ENCODE measurements around the gene UNC50.

The UNC50 gene

GRCh38 chr2:98643496-98644100 lies 35.2 kb downstream of the UNC50 start:
- H3K27me3 ChIP-seq (ENCODE audit: control insufficient read depth in 1 of 2, insufficient read depth in 2 of 2, low read length in 2 of 2): no peaks in the 10 kb centered on the region
- H3K36me3 ChIP-seq (ENCODE audit: control insufficient read depth in 1 of 2, insufficient read depth in 2 of 2, low read length in 2 of 2): peaks cover 41 to 71% of the 10 kb centered on the region in 2 donors
- H3K4me3 ChIP-seq (ENCODE audit: low read depth in 1 of 2, low read length in 2 of 2): no peak overlapping the region
- no peak overlapping the region for H3K27ac ChIP-seq (ENCODE audit: low read depth, low read length)
- no peaks in the 10 kb centered on the region for H3K9me3 ChIP-seq (ENCODE audit: control insufficient read depth in 1 of 2, low read length in 2 of 2)
- H3K4me1 ChIP-seq (ENCODE audit: control insufficient read depth in 1 of 2, insufficient read depth in 2 of 2, low read length in 2 of 2): no peaks in the 10 kb centered on the region
- no peak overlapping the region for H3K9ac ChIP-seq (ENCODE audit: low read depth in 1 of 2, low read length in 2 of 2)

DNA sequence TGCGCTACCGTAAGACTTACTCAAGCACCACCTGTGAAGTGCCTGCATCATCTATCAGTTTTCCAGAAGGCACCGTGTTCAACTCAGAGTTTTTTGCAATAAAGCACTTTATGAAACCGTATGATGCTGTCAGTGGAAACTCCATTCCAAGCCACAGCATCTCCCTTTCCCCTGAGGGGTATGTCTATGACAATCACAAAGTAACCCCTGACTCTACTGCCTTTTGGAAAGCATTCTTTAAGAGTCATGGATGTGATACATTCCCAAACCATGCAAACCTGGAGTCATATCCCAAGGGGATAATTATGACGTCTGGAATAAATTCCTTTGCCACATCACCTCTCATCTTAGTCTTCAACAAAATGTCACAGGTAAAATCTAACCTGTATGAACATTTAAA lies 39.2 kb downstream of the UNC50 start:
- H3K9ac ChIP-seq (ENCODE audit: low read depth in 1 of 2, low read length in 2 of 2): no peak overlapping the region
- peaks cover 0 to 6% of the 10 kb centered on the region in 2 donors for H3K4me1 ChIP-seq (ENCODE audit: control insufficient read depth in 1 of 2, insufficient read depth in 2 of 2, low read length in 2 of 2)
- no peaks in the 10 kb centered on the region for H3K9me3 ChIP-seq (ENCODE audit: control insufficient read depth in 1 of 2, low read length in 2 of 2)
- peaks cover 27 to 52% of the 10 kb centered on the region in 2 donors for H3K36me3 ChIP-seq (ENCODE audit: control insufficient read depth in 1 of 2, insufficient read depth in 2 of 2, low read length in 2 of 2)
- no peak overlapping the region for H3K4me3 ChIP-seq (ENCODE audit: low read depth in 1 of 2, low read length in 2 of 2)
- no peak overlapping the region for H3K27ac ChIP-seq (ENCODE audit: low read depth, low read length)
- H3K27me3 ChIP-seq (ENCODE audit: control insufficient read depth in 1 of 2, insufficient read depth in 2 of 2, low read length in 2 of 2): no peaks in the 10 kb centered on the region

- H3K4me1 ChIP-seq (ENCODE audit: control insufficient read depth in 1 of 2, insufficient read depth in 2 of 2, low read length in 2 of 2): peaks cover 0 to 6% of the 10 kb centered on the region in 2 donors
- no peaks in the 10 kb centered on the region for H3K9me3 ChIP-seq (ENCODE audit: control insufficient read depth in 1 of 2, low read length in 2 of 2)
- H3K36me3 ChIP-seq (ENCODE audit: control insufficient read depth in 1 of 2, insufficient read depth in 2 of 2, low read length in 2 of 2): peaks cover 19 to 45% of the 10 kb centered on the region in 2 donors
- H3K27ac ChIP-seq (ENCODE audit: low read depth, low read length): no peak overlapping the region
- no peaks in the 10 kb centered on the region for H3K27me3 ChIP-seq (ENCODE audit: control insufficient read depth in 1 of 2, insufficient read depth in 2 of 2, low read length in 2 of 2)
- no peak overlapping the region for H3K4me3 ChIP-seq (ENCODE audit: low read depth in 1 of 2, low read length in 2 of 2)
- H3K9ac ChIP-seq (ENCODE audit: low read depth in 1 of 2, low read length in 2 of 2): no peak overlapping the region
Measured at GRCh38 chr2:98648451-98648850, 40.1 kb downstream of the UNC50 start.

- Histone ChIP-seq H3K27ac (ENCODE audit: low read depth, low read length) (no peak overlapping the region), H3K27me3 (ENCODE audit: control insufficient read depth in 1 of 2, insufficient read depth in 2 of 2, low read length in 2 of 2) (no peaks in the 10 kb centered on the region), H3K4me1 (ENCODE audit: control insufficient read depth in 1 of 2, insufficient read depth in 2 of 2, low read length in 2 of 2) (peaks cover 0 to 6% of the 10 kb centered on the region in 2 donors), H3K4me3 (ENCODE audit: low read depth in 1 of 2, low read length in 2 of 2) (no peak overlapping the region), H3K36me3 (ENCODE audit: control insufficient read depth in 1 of 2, insufficient read depth in 2 of 2, low read length in 2 of 2) (peaks cover 13 to 42% of the 10 kb centered on the region in 2 donors), H3K9me3 (ENCODE audit: control insufficient read depth in 1 of 2, low read length in 2 of 2) (no peaks in the 10 kb centered on the region), H3K9ac (ENCODE audit: low read depth in 1 of 2, low read length in 2 of 2) (no peak overlapping the region)
Measured at GRCh38 chr2:98649135-98649991, 41.0 kb downstream of the UNC50 start.

DNA sequence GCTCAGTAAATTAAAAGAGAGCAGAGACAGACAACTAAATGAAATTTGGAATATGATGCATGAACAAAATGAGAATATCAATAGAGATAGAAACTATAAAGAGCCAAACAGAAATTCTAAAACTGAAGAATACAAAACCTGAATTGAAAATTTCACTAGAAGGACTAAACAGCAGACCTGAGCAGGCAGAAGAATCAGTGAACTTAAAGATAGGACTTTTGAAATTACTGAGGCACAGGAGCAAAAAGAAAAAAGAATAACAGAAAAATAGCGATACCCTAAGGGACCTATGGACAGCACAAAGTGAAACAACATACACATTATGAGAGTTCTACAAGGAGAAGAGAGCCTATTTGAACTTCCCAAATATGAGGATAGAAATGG lies 41.6 kb downstream of the UNC50 start:
- Histone ChIP-seq H3K4me3 (ENCODE audit: low read depth in 1 of 2, low read length in 2 of 2) (no peak overlapping the region), H3K9me3 (ENCODE audit: control insufficient read depth in 1 of 2, low read length in 2 of 2) (no peaks in the 10 kb centered on the region), H3K27ac (ENCODE audit: low read depth, low read length) (no peak overlapping the region), H3K27me3 (ENCODE audit: control insufficient read depth in 1 of 2, insufficient read depth in 2 of 2, low read length in 2 of 2) (no peaks in the 10 kb centered on the region), H3K9ac (ENCODE audit: low read depth in 1 of 2, low read length in 2 of 2) (no peak overlapping the region), H3K36me3 (ENCODE audit: control insufficient read depth in 1 of 2, insufficient read depth in 2 of 2, low read length in 2 of 2) (peaks cover 13 to 42% of the 10 kb centered on the region in 2 donors), H3K4me1 (ENCODE audit: control insufficient read depth in 1 of 2, insufficient read depth in 2 of 2, low read length in 2 of 2) (peaks cover 0 to 6% of the 10 kb centered on the region in 2 donors)

DNA sequence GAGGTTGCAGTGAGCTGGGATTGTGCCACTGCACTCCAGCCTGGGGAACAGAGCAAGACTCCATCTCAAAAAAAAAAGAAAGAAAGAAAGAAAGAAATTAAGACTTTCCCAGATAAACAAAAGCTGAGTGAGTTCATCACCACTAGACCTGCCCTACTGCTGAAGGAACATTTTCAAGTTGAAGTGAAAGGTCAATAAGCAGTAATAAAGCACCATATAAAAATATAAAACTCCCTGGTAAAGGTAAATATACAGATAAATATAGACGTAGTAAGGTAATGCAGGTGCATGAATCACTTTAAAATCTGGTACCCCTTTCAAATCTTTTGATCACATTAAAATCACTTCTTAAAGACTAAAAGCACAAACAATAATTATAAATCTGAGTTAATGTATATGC lies 42.6 kb downstream of the UNC50 start:
- no peak overlapping the region for H3K27ac ChIP-seq (ENCODE audit: low read depth, low read length)
- no peak overlapping the region for H3K4me3 ChIP-seq (ENCODE audit: low read depth in 1 of 2, low read length in 2 of 2)
- peaks cover 10 to 42% of the 10 kb centered on the region in 2 donors for H3K36me3 ChIP-seq (ENCODE audit: control insufficient read depth in 1 of 2, insufficient read depth in 2 of 2, low read length in 2 of 2)
- no peaks in the 10 kb centered on the region for H3K27me3 ChIP-seq (ENCODE audit: control insufficient read depth in 1 of 2, insufficient read depth in 2 of 2, low read length in 2 of 2)
- no peaks in the 10 kb centered on the region for H3K9me3 ChIP-seq (ENCODE audit: control insufficient read depth in 1 of 2, low read length in 2 of 2)
- no peak overlapping the region for H3K9ac ChIP-seq (ENCODE audit: low read depth in 1 of 2, low read length in 2 of 2)
- peaks cover 0 to 6% of the 10 kb centered on the region in 2 donors for H3K4me1 ChIP-seq (ENCODE audit: control insufficient read depth in 1 of 2, insufficient read depth in 2 of 2, low read length in 2 of 2)

GRCh38 chr2:98654699-98655495 lies 46.5 kb downstream of the UNC50 start:
- no peaks in the 10 kb centered on the region for H3K27me3 ChIP-seq (ENCODE audit: control insufficient read depth in 1 of 2, insufficient read depth in 2 of 2, low read length in 2 of 2)
- no peak overlapping the region for H3K9ac ChIP-seq (ENCODE audit: low read depth in 1 of 2, low read length in 2 of 2)
- H3K27ac ChIP-seq (ENCODE audit: low read depth, low read length): no peak overlapping the region
- H3K36me3 ChIP-seq (ENCODE audit: control insufficient read depth in 1 of 2, insufficient read depth in 2 of 2, low read length in 2 of 2): peaks cover 7 to 24% of the 10 kb centered on the region in 2 donors
- H3K9me3 ChIP-seq (ENCODE audit: control insufficient read depth in 1 of 2, low read length in 2 of 2): no peaks in the 10 kb centered on the region
- no peak overlapping the region for H3K4me3 ChIP-seq (ENCODE audit: low read depth in 1 of 2, low read length in 2 of 2)
- peaks cover 0 to 2% of the 10 kb centered on the region in 2 donors for H3K4me1 ChIP-seq (ENCODE audit: control insufficient read depth in 1 of 2, insufficient read depth in 2 of 2, low read length in 2 of 2)

GRCh38 chr2:98656800-98657199 lies 48.4 kb downstream of the UNC50 start:
- H3K4me1 ChIP-seq (ENCODE audit: control insufficient read depth in 1 of 2, insufficient read depth in 2 of 2, low read length in 2 of 2): no peaks in the 10 kb centered on the region
- H3K36me3 ChIP-seq (ENCODE audit: control insufficient read depth in 1 of 2, insufficient read depth in 2 of 2, low read length in 2 of 2): peaks cover 7 to 39% of the 10 kb centered on the region in 2 donors
- H3K27ac ChIP-seq (ENCODE audit: low read depth, low read length): no peak overlapping the region
- H3K4me3 ChIP-seq (ENCODE audit: low read depth in 1 of 2, low read length in 2 of 2): no peak overlapping the region
- H3K9ac ChIP-seq (ENCODE audit: low read depth in 1 of 2, low read length in 2 of 2): no peak overlapping the region
- H3K9me3 ChIP-seq (ENCODE audit: control insufficient read depth in 1 of 2, low read length in 2 of 2): no peaks in the 10 kb centered on the region
- no peaks in the 10 kb centered on the region for H3K27me3 ChIP-seq (ENCODE audit: control insufficient read depth in 1 of 2, insufficient read depth in 2 of 2, low read length in 2 of 2)

DNA sequence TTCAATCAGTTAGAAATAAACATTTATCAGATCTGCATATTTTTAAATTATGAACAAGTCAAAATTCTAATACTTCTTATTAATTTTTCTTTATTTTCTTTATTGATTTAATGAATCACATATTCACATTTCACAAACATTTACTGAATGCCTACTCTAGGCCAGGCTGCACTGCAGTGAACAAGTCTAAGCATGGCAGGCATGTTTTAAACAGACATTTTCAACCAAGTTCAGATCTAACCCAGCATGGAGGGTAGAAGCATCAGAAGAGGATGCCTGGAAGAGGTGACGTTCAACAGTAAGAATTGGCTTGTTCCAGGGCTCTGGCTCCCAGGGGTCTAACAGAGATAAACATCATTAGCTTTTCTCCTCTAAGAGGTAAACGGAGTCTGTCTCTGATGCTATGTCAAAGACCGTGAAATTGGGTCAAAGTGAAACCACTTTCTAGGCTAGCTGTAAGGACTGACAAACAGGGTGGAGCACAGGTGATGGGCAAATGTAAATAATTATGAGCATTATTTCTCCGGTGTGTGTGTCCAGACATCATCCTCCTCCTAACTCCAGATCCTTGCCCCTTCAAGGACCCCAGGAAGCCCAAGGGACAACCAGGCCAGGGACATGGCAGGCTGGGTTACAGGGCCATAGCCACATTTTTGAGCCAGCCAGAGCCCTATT lies 50.6 kb downstream of the UNC50 start:
- Histone ChIP-seq H3K9ac (ENCODE audit: low read depth in 1 of 2, low read length in 2 of 2) (no peak overlapping the region), H3K4me1 (ENCODE audit: control insufficient read depth in 1 of 2, insufficient read depth in 2 of 2, low read length in 2 of 2) (no peaks in the 10 kb centered on the region), H3K27me3 (ENCODE audit: control insufficient read depth in 1 of 2, insufficient read depth in 2 of 2, low read length in 2 of 2) (no peaks in the 10 kb centered on the region), H3K27ac (ENCODE audit: low read depth, low read length) (no peak overlapping the region), H3K36me3 (ENCODE audit: control insufficient read depth in 1 of 2, insufficient read depth in 2 of 2, low read length in 2 of 2) (peaks cover 10 to 39% of the 10 kb centered on the region in 2 donors), H3K9me3 (ENCODE audit: control insufficient read depth in 1 of 2, low read length in 2 of 2) (no peaks in the 10 kb centered on the region), H3K4me3 (ENCODE audit: low read depth in 1 of 2, low read length in 2 of 2) (no peak overlapping the region)
